ENCODE data around the gene EHD4. TPM values are rescaled to one million over a fixed set of nuclear protein-coding genes. Genes with fewer than 3 reads are reported as not detected.

The EHD4 gene
- polyA plus RNA-seq, 3 donors = 12.8 to 16.0 (median 14.2) TPM

DNA sequence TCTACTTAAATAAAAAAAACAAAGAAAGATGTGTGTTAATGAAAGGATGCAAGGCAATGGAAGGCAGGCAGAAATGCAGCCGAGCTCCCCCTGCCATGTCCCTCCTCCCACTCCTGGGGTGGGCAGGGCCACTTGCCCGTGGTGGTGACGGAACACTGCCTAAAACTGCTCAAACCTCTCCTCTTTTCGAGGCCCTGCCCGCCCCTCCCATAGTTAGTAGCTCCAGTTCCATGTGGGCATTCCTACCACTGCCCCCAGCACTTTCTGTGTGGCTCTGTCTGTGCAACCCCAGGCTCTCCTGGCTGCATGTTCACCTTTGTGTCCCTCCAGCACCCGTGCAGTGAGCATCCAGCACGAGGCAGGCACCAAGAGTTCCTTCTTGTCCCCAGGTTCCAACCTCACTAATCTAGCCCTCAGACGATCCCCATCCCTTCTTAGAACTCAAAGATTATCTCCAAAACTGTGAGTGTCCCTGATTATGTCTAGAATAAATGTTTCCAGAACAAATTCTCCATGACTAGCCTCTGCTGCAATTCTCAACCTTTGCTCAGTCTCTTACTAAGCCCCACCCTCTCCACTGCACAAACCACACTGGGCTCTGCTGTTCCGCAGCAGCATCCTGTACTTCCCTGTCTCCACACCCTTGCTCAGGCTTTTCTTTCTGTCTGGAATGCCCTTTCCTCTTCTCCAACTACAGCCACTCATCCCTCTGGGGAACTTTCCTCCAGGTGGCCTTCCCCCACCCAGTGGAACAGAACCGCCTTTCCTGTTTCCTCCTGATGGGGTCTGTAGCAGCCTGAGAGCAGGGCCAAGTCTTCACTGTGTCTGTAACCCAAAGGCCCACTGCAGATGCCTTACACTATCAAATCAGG lies 45.9 kb downstream of the EHD4 start:
- Histone ChIP-seq H3K4me2 (replicated peaks; ENCODE audit: extremely low read depth, low read length, poor library complexity, severe bottlenecking) (peak overlapping the region; percentile 41), H3K9me3 (replicated peaks in 1 of 2; ENCODE audit: control insufficient read depth in 1 of 2, insufficient read depth in 1 of 2, low read length in 2 of 2) (no peaks in the 10 kb centered on the region), H3K4me3 (replicated peaks in 1 of 3; ENCODE audit: low read depth in 2 of 3, low read length in 3 of 3) (peak overlapping the region in 1 of 3 experiments; percentile 26), H3K36me3 (replicated peaks in 1 of 2; ENCODE audit: control insufficient read depth in 1 of 2, insufficient read depth in 2 of 2, low read length in 2 of 2) (peaks cover 17 to 44% of the 10 kb centered on the region in 2 donors), H3K9ac (ENCODE audit: insufficient read depth, low read length, poor library complexity, severe bottlenecking) (no peak overlapping the region), H3K27ac (ENCODE audit: low read depth in 1 of 2, low read length in 2 of 2) (peak overlapping the region; percentile 51 to 78), H4K20me1 (ENCODE audit: insufficient read depth, low read length) (no peaks in the 10 kb centered on the region), H3K4me1 (ENCODE audit: control insufficient read depth in 1 of 2, insufficient read depth in 2 of 2, low read length in 2 of 2) (peaks cover 63 to 66% of the 10 kb centered on the region in 2 donors), H3K79me2 (ENCODE audit: insufficient read depth, low read length) (peaks cover 39% of the 10 kb centered on the region), H3K27me3 (ENCODE audit: control insufficient read depth in 2 of 2, insufficient read depth in 2 of 2, low read length in 2 of 2) (no peaks in the 10 kb centered on the region), H2AFZ (ENCODE audit: insufficient read depth, low read depth, low read length, poor library complexity, severe bottlenecking) (no peak overlapping the region)
- peak overlapping the region; percentile 58 to 96 (median 92) for H3K27ac Mint-ChIP-seq
- no peaks in the 10 kb centered on the region for H3K9me3 Mint-ChIP-seq
- H3K4me1 Mint-ChIP-seq = peaks cover 77% of the 10 kb centered on the region
- WGBS (ENCODE audit: insufficient coverage) = 52% methylated on average over 6 of the region's 10 CpGs
- peaks cover 0 to 1% (median 0%) of the 10 kb centered on the region in 3 donors for H3K27me3 Mint-ChIP-seq (ENCODE audit: low read depth in 3 of 3)
- H3K4me3 Mint-ChIP-seq = peak overlapping the region; percentile 26 to 39
- intact Hi-C loops (cut with micrococcal nuclease) = loop anchor here in 1 of 2 donors (10.0 kb wide), 1 partner anchor 1992 kb away; the partner anchor contains the start of gene EIF2AK4
- H3K36me3 Mint-ChIP-seq = peaks cover 46 to 47% of the 10 kb centered on the region in 2 donors
- TF ChIP-seq, protein P1, sequence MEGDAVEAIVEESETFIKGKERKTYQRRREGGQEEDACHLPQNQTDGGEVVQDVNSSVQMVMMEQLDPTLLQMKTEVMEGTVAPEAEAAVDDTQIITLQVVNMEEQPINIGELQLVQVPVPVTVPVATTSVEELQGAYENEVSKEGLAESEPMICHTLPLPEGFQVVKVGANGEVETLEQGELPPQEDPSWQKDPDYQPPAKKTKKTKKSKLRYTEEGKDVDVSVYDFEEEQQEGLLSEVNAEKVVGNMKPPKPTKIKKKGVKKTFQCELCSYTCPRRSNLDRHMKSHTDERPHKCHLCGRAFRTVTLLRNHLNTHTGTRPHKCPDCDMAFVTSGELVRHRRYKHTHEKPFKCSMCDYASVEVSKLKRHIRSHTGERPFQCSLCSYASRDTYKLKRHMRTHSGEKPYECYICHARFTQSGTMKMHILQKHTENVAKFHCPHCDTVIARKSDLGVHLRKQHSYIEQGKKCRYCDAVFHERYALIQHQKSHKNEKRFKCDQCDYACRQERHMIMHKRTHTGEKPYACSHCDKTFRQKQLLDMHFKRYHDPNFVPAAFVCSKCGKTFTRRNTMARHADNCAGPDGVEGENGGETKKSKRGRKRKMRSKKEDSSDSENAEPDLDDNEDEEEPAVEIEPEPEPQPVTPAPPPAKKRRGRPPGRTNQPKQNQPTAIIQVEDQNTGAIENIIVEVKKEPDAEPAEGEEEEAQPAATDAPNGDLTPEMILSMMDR (IDR thresholded peaks at IDR 0.05) = no peak
- peak in 2 of 3 donors; percentile 28 to 59 for DNase-seq

DNA sequence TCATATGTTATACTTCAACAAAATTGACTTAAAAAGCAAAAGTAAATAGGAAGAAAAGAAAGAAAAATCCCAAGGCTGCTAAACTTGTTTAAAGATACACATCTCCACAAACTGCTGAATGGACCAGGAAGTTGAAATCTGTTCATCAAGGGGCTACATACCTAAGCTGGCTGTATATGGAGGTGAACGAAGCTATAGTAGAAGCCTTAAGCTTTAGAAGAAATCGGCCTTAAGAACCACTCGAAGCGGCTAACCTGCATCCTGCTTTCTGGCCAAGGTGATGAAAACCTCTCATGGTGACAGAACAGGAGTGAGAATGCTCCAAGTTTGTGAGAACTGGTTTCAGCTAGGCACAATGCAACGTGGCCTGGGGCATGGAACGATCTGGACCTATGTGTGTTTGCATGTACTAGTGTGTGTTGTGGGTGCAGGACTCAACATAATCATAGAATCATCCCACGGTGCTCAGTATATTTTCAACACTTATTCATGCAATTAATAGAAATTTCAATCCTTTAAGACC lies 47.2 kb downstream of the EHD4 start:
- H3K4me1 ChIP-seq (ENCODE audit: control insufficient read depth in 1 of 2, insufficient read depth in 2 of 2, low read length in 2 of 2) = peaks cover 50 to 53% of the 10 kb centered on the region in 2 donors
- no peaks in the 10 kb centered on the region for H3K27me3 ChIP-seq (ENCODE audit: control insufficient read depth in 2 of 2, insufficient read depth in 2 of 2, low read length in 2 of 2)
- WGBS (ENCODE audit: insufficient coverage) = 95% methylated on average over 3 of the region's 7 CpGs
- no peak overlapping the region for H2AFZ ChIP-seq (ENCODE audit: insufficient read depth, low read depth, low read length, poor library complexity, severe bottlenecking)
- peaks cover 42% of the 10 kb centered on the region for H3K79me2 ChIP-seq (ENCODE audit: insufficient read depth, low read length)
- TF ChIP-seq, protein P1 (IDR thresholded peaks at IDR 0.05) = no peak
- H4K20me1 ChIP-seq (ENCODE audit: insufficient read depth, low read length) = no peaks in the 10 kb centered on the region
- intact Hi-C loops (cut with micrococcal nuclease) = loop anchor here in 1 of 2 donors (10.0 kb wide), 1 partner anchor 1990 kb away; the partner anchor contains the start of gene EIF2AK4
- no peak overlapping the region for H3K4me2 ChIP-seq (replicated peaks; ENCODE audit: extremely low read depth, low read length, poor library complexity, severe bottlenecking)
- Mint-ChIP-seq H3K36me3 (peaks cover 58 to 60% of the 10 kb centered on the region in 2 donors), H3K27me3 (ENCODE audit: low read depth in 3 of 3) (peaks cover 0 to 1% (median 0%) of the 10 kb centered on the region in 3 donors), H3K9me3 (no peaks in the 10 kb centered on the region), H3K4me1 (peaks cover 71% of the 10 kb centered on the region), H3K4me3 (no peak overlapping the region), H3K27ac (peak overlapping the region in 2 of 7 donors; percentile 82 to 92)
- H3K9ac ChIP-seq (ENCODE audit: insufficient read depth, low read length, poor library complexity, severe bottlenecking) = no peak overlapping the region
- H3K9me3 ChIP-seq (replicated peaks in 1 of 2; ENCODE audit: control insufficient read depth in 1 of 2, insufficient read depth in 1 of 2, low read length in 2 of 2) = no peaks in the 10 kb centered on the region
- H3K4me3 ChIP-seq (replicated peaks in 1 of 3; ENCODE audit: low read depth in 2 of 3, low read length in 3 of 3) = no peak overlapping the region
- peak overlapping the region in 1 of 2 donors; percentile 78 for H3K27ac ChIP-seq (ENCODE audit: low read depth in 1 of 2, low read length in 2 of 2)
- H3K36me3 ChIP-seq (replicated peaks in 1 of 2; ENCODE audit: control insufficient read depth in 1 of 2, insufficient read depth in 2 of 2, low read length in 2 of 2) = peaks cover 20 to 56% of the 10 kb centered on the region in 2 donors
- DNase-seq = no peak

Data from CD14-positive monocyte (primary cell).